ENCODE data around the gene UCHL3. TPM values are rescaled to one million over a fixed set of nuclear protein-coding genes. Genes with fewer than 3 reads are reported as not detected.

Gene UCHL3
- total RNA-seq, 2 experiments from 2014 or later = 31.1 to 36.7 TPM

DNA sequence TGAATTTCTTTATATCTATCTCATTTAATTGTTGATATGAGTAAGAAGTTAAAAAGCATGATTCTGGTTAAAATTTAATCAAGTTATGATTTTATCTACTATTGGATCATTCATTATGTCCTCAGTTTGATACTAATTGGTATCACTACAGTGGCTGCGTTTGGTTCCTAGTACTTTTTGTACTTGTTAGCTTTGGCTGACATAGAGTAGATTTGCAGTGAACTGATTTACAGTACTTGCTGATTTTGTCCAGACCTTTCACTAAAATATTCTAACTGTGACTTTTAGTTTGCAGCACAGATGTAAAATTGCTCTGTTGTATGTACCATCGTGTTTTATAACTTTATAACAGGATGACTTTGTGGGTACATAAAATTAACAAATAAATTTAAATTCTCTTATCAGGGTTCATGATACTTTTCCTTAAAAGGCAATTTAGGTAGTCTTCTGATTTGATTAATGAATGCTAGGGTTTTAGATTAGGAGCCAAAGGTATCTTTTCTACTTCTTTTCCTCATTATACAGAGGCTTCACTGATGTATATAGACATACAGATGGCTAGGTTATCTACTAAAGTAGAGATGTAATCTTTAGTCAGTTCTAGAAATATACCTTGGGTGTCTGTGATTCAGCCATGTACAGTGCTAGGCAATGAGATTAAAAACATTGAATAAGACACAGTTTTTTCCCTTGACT, 8.7 kb downstream of the UCHL3 start:
- H3K36me3 Mint-ChIP-seq = peaks cover 31% of the 10 kb centered on the region
- no peak overlapping the region for H3K27ac Mint-ChIP-seq
- H3K4me1 Mint-ChIP-seq = peaks cover 18% of the 10 kb centered on the region
- H3K27me3 Mint-ChIP-seq = no peaks in the 10 kb centered on the region
- no peak for ATAC-seq
- no peak overlapping the region for H3K4me3 Mint-ChIP-seq
- CTCF ChIA-PET = no interaction called here
- no peak for DNase-seq
- H3K9me3 Mint-ChIP-seq (ENCODE audit: low read depth) = no peaks in the 10 kb centered on the region

DNA sequence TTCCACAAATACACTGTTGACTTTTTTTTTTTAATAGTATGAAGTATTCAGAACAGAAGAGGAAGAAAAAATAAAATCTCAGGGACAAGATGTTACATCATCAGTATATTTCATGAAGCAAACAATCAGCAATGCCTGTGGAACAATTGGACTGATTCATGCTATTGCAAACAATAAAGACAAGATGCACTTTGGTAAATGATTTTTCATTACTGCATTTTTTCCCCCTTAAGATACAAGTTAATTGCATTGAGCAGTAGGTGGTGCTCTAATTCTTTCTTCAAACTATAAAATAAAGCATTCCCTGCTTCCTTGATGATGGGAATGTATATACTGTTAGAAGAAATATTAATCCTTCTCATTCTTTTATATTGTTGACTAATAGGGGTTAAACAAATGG, 17.1 kb downstream of the UCHL3 start:
- Mint-ChIP-seq H3K4me1 (peaks cover 2% of the 10 kb centered on the region), H3K9me3 (ENCODE audit: low read depth) (no peaks in the 10 kb centered on the region), H3K4me3 (no peak overlapping the region), H3K27me3 (no peaks in the 10 kb centered on the region), H3K36me3 (peaks cover 18% of the 10 kb centered on the region), H3K27ac (no peak overlapping the region)
- CTCF ChIA-PET = no interaction called here
- no peak for DNase-seq
- no peak for ATAC-seq

DNA sequence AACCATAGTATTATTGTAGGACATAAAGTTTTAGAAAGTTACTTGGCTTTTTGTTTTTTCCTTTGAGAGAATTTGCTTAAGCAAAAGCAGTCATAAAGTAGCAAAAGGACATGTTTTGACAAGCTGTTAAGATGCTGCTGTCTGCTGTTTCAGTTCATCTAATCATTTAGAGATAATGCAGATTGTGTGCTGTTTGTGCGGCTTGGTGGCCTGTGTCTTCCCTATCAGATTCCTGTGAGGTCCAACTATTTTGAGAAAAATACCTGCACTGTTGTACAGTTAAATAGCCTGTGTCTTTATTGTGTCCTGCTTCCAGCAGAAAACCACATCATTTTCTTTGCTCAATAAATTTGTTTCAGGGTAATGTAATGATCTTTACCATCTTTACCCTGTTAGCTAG, 20.0 kb downstream of the UCHL3 start:
- peaks cover 42% of the 10 kb centered on the region for H3K36me3 Mint-ChIP-seq
- H3K27me3 Mint-ChIP-seq = no peaks in the 10 kb centered on the region
- H3K4me3 Mint-ChIP-seq = no peak overlapping the region
- H3K27ac Mint-ChIP-seq = no peak overlapping the region
- peaks cover 2% of the 10 kb centered on the region for H3K4me1 Mint-ChIP-seq
- no peaks in the 10 kb centered on the region for H3K9me3 Mint-ChIP-seq (ENCODE audit: low read depth)
- DNase-seq (no peak), ATAC-seq (no peak)
- CTCF ChIA-PET = no interaction called here

DNA sequence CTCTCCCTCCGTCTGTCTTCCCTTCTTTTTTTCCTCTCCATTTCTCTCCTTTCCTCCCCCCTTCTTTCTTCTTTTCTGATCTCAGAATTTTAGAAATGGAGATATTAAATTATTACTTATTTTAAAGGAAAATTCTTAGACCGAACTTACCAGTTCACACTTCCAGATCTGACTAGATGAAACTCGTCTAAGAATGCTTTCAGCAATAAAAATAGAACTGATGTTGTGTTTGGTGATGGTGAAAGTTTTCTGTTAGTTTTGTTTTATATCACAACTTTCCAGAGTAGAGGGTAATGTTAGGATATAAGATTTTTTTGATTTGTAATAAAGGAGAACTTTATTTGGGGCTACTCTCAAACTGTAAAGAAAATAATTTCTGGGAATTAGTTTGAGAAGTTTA, 29.9 kb downstream of the UCHL3 start:
- CTCF ChIA-PET = no interaction called here
- ATAC-seq = no peak
- no peak for DNase-seq
- Mint-ChIP-seq H3K4me1 (peaks cover 3% of the 10 kb centered on the region), H3K27ac (no peak overlapping the region), H3K36me3 (peaks cover 36% of the 10 kb centered on the region), H3K4me3 (no peak overlapping the region), H3K27me3 (no peaks in the 10 kb centered on the region), H3K9me3 (ENCODE audit: low read depth) (peaks cover 1% of the 10 kb centered on the region)

DNA sequence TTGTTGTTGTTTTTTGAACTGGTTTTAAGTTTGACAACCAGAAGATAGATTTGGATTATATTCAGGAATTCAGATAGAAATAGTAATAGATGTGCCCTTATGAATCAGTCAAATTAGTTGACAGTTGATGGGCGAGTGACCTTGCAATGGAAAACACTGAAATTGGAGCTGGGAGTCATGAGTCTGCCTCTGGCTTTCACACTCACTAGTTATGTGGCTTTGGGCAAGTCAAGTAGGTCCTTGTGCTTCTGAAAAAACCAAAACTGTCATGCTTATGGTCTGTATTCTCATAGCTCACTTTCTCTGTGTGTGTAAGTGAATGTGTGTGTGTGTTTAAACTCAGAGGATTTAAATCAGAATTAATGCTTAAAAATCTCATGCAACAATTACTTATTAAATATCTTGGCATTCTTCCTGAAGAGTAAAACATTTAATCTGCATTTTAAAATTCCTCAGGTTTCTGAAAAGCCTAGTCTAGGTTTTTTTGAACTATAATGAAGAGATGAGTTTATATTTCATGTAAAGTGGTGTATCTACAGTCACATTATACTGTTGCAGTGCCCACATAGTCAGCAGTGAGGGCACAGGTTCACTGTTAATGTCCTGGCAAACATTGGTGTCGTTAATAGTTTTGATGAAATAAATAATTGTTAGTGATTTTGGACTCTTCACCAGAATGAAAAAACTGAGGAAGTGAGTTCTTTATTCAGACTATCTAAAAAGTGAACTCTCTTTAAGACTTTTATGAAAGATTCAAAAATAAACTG, 32.5 kb downstream of the UCHL3 start:
- Mint-ChIP-seq H3K27me3 (no peaks in the 10 kb centered on the region), H3K27ac (no peak overlapping the region), H3K4me3 (no peak overlapping the region), H3K9me3 (ENCODE audit: low read depth) (peaks cover 7% of the 10 kb centered on the region), H3K4me1 (peaks cover 3% of the 10 kb centered on the region), H3K36me3 (peaks cover 33% of the 10 kb centered on the region)
- ATAC-seq (no peak), DNase-seq (no peak)
- CTCF ChIA-PET = no interaction called here

DNA sequence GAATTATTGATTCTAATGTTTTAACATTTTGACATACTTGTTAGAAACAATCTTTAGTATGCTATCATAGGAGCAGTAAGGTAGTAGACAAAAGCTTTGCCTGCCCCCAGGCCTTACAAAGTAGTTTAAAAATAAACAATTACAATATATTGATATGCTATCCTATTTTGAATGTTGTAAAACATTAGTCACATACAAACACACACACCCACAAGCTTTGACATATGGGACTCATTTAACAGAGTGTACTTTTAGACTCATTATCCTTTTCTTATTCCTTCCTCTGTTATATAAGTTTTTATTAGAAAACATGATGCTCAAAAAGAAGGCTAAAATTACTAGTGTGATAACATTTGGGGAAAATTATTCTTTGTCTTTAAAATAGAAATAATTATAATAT, 33.5 kb downstream of the UCHL3 start:
- no peak for DNase-seq
- ATAC-seq = no peak
- no peak overlapping the region for H3K4me3 Mint-ChIP-seq
- no peaks in the 10 kb centered on the region for H3K27me3 Mint-ChIP-seq
- H3K9me3 Mint-ChIP-seq (ENCODE audit: low read depth) = peaks cover 7% of the 10 kb centered on the region
- CTCF ChIA-PET = no interaction called here
- H3K4me1 Mint-ChIP-seq = peaks cover 3% of the 10 kb centered on the region
- H3K27ac Mint-ChIP-seq = no peak overlapping the region
- peaks cover 35% of the 10 kb centered on the region for H3K36me3 Mint-ChIP-seq

DNA sequence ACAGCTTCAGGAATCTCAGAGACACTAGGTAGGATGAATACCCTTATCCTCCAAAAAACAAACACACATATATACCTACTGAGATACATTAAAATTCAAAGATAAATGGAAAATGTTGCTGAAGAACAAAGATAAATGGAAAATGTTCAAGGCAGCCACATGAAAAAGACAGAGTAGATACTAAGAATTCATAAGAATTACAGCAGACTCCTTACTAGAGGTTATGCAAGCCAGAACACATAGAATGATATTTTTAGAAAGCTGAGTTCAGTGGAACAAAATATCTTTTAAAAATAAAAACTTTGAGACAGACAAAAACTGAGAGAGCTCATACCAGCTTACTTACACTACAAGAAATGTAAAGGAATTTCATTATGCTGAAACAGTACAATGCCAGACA, 35.6 kb downstream of the UCHL3 start:
- Mint-ChIP-seq H3K27me3 (no peaks in the 10 kb centered on the region), H3K4me3 (no peak overlapping the region)
- no peak for ATAC-seq

DNA sequence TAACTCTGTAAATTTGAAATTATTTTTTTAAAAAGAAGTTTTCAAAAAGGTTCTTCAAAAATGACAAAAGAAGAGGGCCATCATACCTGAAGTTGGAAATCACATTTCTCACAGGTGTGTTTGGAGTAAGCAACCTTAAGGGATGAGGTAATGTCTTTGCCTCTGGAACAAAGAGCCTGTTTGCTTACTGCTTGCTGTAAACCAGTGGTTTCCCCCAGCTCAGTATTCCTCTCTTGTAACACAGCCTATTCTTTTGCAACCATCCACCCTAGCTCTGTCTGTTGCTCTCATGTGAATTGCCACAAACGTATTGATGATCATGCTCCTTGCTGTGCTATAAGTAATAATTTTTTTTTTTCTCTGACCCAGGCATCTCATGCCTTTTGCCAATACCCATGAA, 38.1 kb downstream of the UCHL3 start:
- ATAC-seq (no peak), DNase-seq (no peak)
- CTCF ChIA-PET = no interaction called here
- Mint-ChIP-seq H3K4me3 (no peak overlapping the region), H3K27me3 (no peaks in the 10 kb centered on the region), H3K36me3 (peaks cover 34% of the 10 kb centered on the region), H3K4me1 (no peaks in the 10 kb centered on the region), H3K9me3 (ENCODE audit: low read depth) (peaks cover 7% of the 10 kb centered on the region), H3K27ac (no peak overlapping the region)

More for the DNA sequence above, 35.6 kb downstream of the UCHL3 start:
- no peaks in the 10 kb centered on the region for H3K4me1 Mint-ChIP-seq
- H3K27ac Mint-ChIP-seq = no peak overlapping the region
- H3K9me3 Mint-ChIP-seq (ENCODE audit: low read depth) = peaks cover 7% of the 10 kb centered on the region
- DNase-seq = no peak
- CTCF ChIA-PET = no interaction called here
- peaks cover 41% of the 10 kb centered on the region for H3K36me3 Mint-ChIP-seq

DNA sequence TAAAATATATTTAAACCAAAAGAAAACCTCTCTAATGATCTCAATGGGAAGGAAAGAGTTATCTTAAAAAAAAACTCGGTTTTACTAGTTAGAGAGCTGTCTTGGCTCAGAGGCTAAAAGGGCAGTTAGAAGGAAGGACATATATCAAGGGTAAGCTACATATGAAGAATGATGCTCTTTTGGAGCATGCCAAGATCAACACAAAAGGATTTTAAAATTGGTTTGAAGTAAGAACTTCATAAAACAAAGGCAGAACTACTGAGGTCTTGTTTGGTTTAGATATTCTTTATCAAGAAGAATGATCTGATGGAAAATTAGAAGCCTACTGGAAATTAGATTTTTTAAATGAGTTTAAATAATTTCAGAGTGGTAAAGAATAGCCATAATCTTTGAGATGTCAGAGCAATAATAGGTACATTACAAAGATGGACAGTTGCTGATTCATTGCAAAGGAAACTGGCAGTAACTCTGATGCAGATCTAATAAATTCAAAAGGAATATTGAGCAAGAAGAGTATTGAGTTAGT, 47.1 kb downstream of the UCHL3 start:
- Mint-ChIP-seq H3K27me3 (no peaks in the 10 kb centered on the region), H3K36me3 (peaks cover 13% of the 10 kb centered on the region), H3K9me3 (ENCODE audit: low read depth) (no peaks in the 10 kb centered on the region), H3K4me1 (no peaks in the 10 kb centered on the region), H3K4me3 (no peak overlapping the region), H3K27ac (no peak overlapping the region)
- ATAC-seq = no peak
- CTCF ChIA-PET = no interaction called here
- no peak for DNase-seq

DNA sequence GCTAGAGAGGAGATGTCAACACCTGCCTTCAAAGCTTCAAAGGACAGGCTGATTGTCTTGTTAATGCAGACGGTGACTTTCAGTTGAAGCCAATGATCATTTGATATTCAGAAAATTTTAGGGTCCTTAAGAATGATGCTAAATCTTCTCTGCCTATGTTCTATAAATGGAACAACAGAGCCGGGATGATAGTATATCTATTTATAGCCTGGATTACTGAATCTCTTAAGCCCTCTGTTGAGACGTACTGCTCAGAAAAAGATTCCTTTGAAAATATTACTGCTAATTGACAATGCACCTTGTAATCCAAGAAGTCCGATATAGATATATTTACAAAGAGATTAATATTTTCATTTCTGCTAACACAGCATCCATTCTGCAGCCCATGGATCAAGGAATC, 50.8 kb downstream of the UCHL3 start:
- CTCF ChIA-PET = no interaction called here
- Mint-ChIP-seq H3K27me3 (no peaks in the 10 kb centered on the region), H3K9me3 (ENCODE audit: low read depth) (no peaks in the 10 kb centered on the region), H3K27ac (no peak overlapping the region), H3K4me1 (no peaks in the 10 kb centered on the region), H3K4me3 (no peak overlapping the region), H3K36me3 (peaks cover 11% of the 10 kb centered on the region)
- ATAC-seq = no peak
- DNase-seq = no peak

DNA sequence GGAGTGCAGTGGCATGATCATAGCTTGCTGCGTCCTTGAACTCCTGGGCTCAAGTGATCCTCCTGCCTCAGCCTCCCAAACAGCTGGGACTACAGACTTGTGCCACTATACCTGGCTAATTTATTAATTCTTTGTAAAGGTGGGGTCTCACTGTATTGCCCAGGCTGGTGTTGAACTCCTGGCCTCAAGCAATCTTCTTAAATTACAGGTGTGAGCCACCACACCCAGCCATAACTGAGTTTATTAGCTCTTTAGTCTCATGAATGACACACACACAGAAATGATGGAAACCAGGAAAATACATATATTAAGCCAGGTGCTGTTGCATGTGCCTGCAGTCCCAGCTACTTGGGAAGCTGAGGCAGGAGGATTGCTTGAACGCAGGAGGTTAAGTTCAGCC, 53.4 kb downstream of the UCHL3 start:
- Mint-ChIP-seq H3K4me1 (no peaks in the 10 kb centered on the region), H3K36me3 (peaks cover 8% of the 10 kb centered on the region), H3K4me3 (no peak overlapping the region), H3K27ac (no peak overlapping the region), H3K9me3 (ENCODE audit: low read depth) (no peaks in the 10 kb centered on the region), H3K27me3 (no peaks in the 10 kb centered on the region)
- CTCF ChIA-PET = no interaction called here
- ATAC-seq = no peak
- DNase-seq = no peak

DNA sequence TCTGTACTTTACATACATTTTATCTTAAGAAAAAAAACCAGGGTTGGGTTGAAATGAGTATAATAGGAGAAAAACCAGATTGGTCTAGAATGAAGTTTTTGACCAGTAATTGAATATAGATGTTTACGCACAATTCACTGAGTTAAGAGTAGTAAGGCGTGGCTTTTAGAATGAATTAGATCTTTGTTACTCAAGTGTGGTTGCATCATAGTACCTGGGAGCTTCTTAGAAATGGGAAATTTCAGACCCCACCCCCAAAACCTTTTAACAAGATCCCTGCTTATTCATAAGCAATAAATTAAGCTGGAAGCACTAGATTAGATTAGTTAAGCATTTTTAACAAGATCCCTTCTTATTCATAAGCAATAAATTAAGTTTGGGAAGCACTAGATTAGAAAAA, 57.9 kb downstream of the UCHL3 start:
- no peak overlapping the region for H3K27ac Mint-ChIP-seq
- H3K9me3 Mint-ChIP-seq (ENCODE audit: low read depth) = no peaks in the 10 kb centered on the region
- H3K4me1 Mint-ChIP-seq = no peaks in the 10 kb centered on the region
- no peaks in the 10 kb centered on the region for H3K27me3 Mint-ChIP-seq
- CTCF ChIA-PET = no interaction called here
- H3K36me3 Mint-ChIP-seq = peaks cover 3% of the 10 kb centered on the region
- DNase-seq = no peak
- H3K4me3 Mint-ChIP-seq = no peak overlapping the region
- ATAC-seq = no peak

DNA sequence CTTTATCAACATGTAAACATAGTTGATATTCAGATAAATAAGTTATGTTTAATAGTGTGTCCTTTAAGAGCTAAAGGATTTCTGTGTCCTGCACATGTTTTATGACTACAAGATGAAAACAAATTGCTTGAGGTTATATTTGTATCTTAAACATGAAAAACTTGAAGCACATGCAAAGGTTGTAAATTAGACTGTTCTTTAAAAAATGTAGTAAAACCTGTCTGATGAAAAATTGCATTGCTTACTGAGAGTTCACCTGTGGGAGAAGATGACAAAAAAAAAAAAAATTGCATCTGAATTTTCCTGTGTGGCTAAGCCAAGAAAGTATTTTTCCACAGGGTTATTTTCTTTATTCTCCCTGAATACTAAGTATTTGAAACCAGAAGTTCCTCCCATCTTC, 60.9 kb downstream of the UCHL3 start:
- Mint-ChIP-seq H3K4me1 (no peaks in the 10 kb centered on the region), H3K36me3 (peaks cover 6% of the 10 kb centered on the region), H3K4me3 (no peak overlapping the region), H3K27me3 (no peaks in the 10 kb centered on the region), H3K27ac (no peak overlapping the region), H3K9me3 (ENCODE audit: low read depth) (no peaks in the 10 kb centered on the region)
- no peak for ATAC-seq
- CTCF ChIA-PET = interaction anchor here (0.7 kb wide), 1 partner anchor 63 kb away, joined by 3 read pairs; no protein-coding TSS in a partner anchor
- DNase-seq = no peak

DNA sequence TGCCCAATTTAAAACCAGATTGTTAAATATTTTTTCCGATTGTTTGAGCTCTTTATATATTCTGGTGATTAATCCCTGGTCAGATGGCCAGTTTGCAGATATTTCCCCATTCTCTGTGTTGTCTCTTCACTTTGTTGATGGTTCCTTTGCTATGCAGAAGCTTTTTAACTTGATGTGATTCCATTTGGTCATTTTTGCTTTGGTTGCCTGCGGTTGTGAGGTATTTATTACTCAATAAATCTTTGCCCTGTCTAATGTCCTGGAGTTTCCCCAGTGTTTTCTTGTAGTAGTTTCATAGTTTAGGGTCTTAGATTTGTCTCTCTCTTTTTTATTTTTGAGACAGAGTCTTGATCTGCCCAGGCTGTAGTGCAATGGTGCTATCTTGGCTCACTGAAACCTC, 62.8 kb downstream of the UCHL3 start:
- CTCF ChIA-PET = no interaction called here
- DNase-seq (no peak), ATAC-seq (no peak)
- Mint-ChIP-seq H3K4me1 (peaks cover 4% of the 10 kb centered on the region), H3K27me3 (no peaks in the 10 kb centered on the region), H3K27ac (no peak overlapping the region), H3K36me3 (peaks cover 7% of the 10 kb centered on the region), H3K9me3 (ENCODE audit: low read depth) (no peaks in the 10 kb centered on the region), H3K4me3 (no peak overlapping the region)

All from activated CD8-positive, alpha-beta memory T cell treated with anti-CD3 and anti-CD28 coated beads, Interleukin-2, amount 10 ng/mL, durations not matched to agents 7 days and 5 days (primary cell).